ENCODE data around the gene PLCB1.

Gene PLCB1

GRCh38 chr20:8670207-8670892, 538.3 kb downstream of the PLCB1 start:
- DNase-seq: no peak

DNA sequence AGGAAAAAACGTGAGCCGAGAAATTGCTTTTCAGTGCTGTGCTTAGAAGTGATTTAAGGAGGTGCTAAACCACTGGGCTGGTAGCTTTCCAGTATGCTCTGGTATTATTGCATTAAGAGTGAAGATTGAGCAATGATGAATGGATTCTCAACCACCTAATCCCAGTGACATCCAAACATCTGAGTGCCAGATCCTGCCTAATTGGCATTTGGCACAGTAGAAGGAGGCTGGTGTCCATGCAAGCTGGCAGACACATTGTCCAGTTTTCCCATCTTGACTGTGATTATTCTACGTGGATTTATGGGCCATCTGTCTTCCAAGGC, 538.8 kb downstream of the PLCB1 start:
- no peak for DNase-seq

DNA sequence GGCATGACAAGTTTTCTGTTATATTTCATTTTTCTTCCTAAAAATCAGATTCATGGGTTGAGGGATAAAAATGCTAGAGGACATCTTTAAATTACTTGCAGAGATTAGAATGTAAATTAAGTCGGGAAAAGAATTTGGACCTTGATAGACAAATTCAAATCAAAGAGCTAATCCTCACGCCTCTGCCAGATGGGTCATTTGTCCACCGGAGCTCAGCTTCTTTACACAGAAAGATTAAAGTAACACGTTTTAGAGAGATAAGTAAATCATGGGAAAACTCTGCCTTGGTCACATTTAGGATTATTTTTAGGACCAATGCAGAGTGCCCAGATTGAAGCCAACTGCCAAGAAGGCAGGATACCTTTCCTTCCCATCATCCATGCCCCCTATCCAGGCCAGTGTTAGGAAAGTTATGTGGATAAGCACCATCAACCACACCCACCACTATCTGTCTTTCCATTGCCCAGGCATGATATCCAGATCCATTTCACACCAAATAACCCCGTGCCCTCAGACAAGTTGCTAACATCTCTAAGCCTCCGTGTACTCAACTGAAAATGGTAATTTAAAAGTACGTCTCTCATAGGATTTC, 539.4 kb downstream of the PLCB1 start:
- no peak for DNase-seq

- DNase-seq: no peak
Measured at GRCh38 chr20:8673116-8673515, 541.0 kb downstream of the PLCB1 start.

DNA sequence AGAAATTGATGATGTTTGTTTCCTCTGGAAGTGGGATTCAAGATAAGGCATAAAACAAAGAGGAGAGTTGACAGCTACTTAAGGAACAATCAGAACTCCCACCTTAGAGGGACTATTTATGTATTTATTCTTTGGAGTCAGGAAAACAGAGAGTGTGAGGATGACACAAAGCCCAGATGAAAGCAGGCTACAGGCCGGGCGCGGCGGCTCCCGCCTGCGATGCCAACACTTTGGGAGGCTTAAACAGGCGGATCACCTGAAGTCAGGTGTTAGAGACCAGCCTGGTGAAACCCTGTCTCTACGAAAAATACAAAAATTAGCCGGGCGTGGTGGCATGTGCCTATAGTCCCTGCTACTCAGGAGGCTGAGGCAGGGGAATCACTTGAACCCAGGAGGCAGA, 543.8 kb downstream of the PLCB1 start:
- no peak for DNase-seq

GRCh38 chr20:8678098-8678776, 546.2 kb downstream of the PLCB1 start:
- no peak for DNase-seq

- no peak for DNase-seq
Measured at GRCh38 chr20:8689337-8689736, 557.3 kb downstream of the PLCB1 start.

DNA sequence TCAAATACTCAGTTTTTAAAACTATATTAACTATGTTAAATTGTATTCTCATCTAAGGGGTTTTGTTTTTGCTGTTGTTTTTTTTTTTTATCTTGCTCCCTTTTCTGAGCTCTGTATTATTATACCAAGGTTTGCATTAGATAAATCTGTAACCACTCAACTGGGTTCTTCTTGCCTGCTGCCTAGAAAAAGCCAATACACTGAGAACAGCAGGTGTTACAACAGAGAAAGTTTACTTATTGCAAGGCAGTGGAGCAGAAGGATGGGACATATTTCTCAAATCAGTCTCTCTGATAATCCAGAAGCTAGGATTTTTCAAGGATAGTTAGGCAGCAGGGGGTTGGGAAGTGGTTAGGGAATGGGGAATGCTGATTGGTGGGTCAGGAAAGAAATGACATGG, 558.0 kb downstream of the PLCB1 start:
- DNase-seq: no peak

- no peak for DNase-seq
Measured at GRCh38 chr20:8693709-8694108, 561.6 kb downstream of the PLCB1 start.

DNA sequence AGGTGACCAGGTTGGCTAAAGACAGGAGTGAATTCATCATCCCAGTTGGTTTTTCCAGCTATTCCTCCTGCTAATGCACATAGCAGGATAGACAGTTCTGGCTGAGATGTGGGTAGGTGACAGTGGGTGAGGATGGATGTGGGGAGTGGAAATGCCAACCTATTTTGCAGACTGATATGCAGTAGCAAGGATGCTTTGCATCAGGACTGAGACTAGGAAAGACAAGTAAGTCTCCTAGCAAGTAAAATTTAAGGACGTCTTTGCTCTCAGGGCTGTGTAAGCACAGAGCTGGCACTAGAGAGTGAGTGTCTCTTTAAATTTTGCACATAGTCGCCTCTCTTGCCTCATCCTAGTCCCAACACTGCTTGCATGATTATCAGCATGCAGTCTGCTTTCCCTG, 568.7 kb downstream of the PLCB1 start:
- no peak for DNase-seq

GRCh38 chr20:8706961-8707700, 575.1 kb downstream of the PLCB1 start:
- peak in 1 of 2 experiments; percentile 26 for DNase-seq

DNA sequence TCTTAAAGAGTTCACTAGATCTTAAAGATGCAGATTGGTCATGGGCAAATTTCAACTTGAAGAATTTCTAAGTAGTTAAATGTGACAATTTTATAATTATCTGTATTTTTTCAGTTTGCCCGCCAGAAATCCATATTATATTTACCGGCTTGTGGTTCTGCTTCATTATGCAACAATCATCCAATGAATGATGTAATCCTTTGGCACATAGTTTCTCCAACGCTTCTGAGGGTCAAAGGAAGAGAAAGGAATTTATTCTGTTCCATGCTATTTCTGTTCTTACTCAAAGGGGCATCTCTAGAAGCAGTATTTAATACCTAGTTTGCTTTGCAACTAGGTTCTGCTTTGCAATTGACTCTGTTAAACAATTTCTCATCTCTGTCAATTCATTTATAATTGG, 577.6 kb downstream of the PLCB1 start:
- no peak for DNase-seq

GRCh38 chr20:8711501-8711900, 579.4 kb downstream of the PLCB1 start:
- no peak for DNase-seq

- DNase-seq: no peak
Measured at GRCh38 chr20:8714206-8714605, 582.1 kb downstream of the PLCB1 start.

GRCh38 chr20:8718279-8718678, 586.2 kb downstream of the PLCB1 start:
- DNase-seq: no peak

GRCh38 chr20:8720089-8720488, 588.0 kb downstream of the PLCB1 start:
- DNase-seq: no peak

DNA sequence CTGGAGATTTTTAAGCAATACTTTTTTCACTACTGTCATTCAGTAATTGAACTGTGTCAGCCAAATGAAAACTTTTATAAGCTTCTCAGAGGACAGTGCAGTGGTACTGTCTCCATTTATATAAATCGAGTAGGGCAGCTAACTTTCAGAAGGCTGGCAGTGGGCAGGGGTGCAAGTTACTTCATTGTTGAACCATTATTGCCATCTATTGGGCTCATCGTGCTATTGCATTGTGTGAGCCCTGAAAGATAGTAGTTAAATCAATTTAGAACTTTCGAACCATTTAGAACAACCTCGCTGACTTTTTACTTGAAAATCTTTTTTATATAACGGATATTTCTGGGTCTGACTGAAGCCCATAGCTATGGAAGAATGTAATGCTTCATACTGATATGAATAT, 589.0 kb downstream of the PLCB1 start:
- peak; percentile 51 to 86 for DNase-seq

DNA sequence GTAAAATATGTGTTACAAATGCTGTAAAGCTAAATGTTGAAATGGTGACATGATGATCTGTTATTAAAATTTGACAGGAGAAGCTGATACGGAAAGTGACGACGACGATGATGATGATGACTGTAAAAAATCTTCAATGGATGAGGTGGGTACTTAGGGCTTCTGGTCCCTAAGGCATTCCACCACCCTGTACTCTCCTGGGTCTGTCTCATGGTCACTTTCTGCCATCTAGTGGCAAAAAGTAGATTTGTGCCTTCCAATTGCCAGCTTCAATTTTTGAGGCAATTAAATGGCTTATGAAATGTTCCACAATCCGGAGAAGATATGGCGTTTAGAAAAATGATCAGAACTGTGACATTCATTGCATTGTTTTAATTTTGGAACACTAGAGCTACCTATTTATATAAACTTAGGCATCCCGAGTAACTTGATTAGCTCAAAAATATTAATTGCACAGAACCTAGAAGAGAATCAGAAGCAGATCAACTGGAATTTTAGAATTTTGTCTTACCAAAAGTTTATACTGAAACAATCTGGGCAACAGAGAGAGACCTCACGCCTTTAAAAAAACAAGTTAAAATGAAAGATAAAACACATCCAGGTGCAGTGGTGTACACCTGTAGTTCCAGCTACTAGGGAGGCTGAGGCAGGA, 590.3 kb downstream of the PLCB1 start:
- peak; percentile 50 to 85 for DNase-seq

- no peak for DNase-seq
Measured at GRCh38 chr20:8723296-8723695, 591.2 kb downstream of the PLCB1 start.

DNA sequence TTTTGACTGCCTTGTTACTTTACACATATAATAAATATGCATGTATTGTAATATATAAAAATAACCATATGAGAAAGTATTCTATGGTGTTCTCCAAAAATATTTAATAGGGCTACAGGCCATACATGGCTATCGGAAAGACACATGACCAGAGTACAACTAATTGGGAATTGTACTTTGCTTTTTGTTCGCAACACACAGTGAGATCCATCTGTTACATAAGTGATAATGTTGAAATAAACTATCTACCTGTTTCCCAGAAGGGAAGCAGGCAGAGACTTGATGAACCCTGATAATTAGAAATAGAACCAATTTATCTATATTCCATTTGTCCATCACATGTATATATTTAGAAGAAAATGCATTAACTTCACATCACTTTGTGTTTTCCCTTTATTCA, 592.8 kb downstream of the PLCB1 start:
- DNase-seq: no peak

GRCh38 chr20:8726460-8726859, 594.4 kb downstream of the PLCB1 start:
- peak in 1 of 2 experiments; percentile 11 for DNase-seq

GRCh38 chr20:8735014-8735413, 602.9 kb downstream of the PLCB1 start:
- no peak for DNase-seq

DNA sequence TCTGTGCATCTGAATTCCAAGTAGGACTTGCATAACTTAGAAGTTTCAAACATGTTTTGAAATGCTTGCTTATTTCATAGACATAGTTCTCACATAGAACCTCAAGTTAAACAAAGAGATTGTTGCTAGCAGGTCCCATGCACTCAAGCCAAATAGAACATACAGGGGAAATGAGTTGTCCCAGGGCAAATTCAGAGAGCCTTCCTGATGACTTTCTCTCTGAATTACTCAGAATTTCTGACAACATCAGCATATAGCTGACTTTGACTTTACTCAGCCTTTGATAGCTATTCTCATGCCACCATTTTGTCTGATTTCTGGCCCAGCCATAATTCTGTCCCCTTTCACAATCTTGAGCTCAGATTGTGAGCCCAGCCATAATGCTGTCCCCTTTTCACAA, 603.6 kb downstream of the PLCB1 start:
- DNase-seq: no peak

All from NCI-H526 (cell line).